GM19099 (cell line): ENCODE results near the gene DTHD1.

Source experiments
- POLR2A ChIP-seq: IDR thresholded peaks from 3 replicates; pipeline ENCODE4 v1.6.1; 2011; ENCODE audit warnings: low read depth; ENCODE audit not compliant: insufficient read length; ENCODE audit errors: extremely low read depth

DTHD1 gene

DNA sequence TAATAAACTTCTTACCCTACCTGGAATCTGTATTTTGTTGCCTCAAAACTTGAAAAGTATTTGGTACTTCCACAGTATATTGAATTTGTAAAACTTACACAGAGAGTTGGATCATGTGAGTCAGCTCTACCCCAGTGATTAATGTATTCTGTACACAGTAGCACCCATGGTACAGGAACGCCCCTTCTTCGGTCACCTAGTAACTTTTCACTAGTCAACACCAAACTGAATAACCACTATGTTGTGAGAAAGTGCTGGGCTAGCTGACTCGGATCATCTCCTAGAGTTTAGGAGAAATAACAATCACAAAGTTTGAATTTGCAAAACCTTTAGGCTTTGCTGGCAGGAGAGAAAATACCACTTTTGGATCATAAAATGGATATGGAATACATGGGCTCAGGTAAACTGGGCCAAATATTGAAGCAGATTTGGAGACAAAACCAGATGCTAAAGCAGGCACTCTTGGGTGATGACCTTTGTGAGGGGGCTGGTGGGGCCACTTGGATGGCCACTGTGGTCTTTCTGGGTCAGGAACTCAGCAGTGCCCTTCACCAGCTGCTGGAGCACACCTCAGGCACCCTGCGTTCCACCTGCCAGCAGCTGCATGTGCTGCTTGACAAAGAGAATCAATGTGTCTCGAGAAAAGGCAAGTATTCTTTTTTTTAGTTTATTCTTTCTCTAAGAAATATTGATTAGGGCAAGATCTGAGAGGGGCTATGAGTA, at the start of gene DTHD1:
Gene DTHD1 (plus strand): TSS at position 233 of the 723 bp plus-strand sequence. CDS start 143 bp downstream, at position 376.
- no peak for TF ChIP-seq POLR2A

DNA sequence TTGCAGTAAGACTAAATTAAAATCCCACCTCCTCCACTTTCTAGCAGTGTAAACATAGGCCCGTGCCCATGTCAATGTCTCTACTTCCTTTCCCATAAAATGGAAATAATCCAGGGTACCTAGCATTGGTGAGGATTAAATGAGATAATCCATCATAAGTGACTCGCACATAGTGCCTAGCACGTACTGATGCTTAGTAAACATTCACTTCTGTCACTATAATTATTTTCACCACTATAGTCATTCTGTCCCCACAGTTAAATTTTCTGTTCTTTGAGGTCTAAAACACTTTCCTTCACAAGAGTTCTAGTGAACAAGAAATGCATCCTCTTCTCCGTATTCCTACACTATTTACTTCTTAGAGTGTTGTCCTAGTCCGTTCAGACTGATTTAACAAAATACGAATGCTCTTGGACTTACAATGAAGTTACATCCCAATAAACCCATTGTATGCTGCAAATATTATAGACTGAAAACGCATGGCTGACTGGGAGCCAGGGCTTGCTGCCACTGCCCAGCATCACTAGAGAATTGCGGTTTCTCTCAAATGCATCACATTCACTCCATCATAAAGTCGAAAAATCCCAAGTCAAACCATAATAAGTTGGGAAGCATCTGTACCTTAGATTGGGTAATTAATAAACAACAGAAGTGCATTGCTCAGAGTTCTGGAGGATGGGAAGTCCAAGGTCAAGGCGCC, 47.7 kb upstream of the DTHD1 start:
- TF ChIP-seq POLR2A, result no peak

GRCh38 chr4:36235306-36235705, 46.1 kb upstream of the DTHD1 start:
- TF ChIP-seq POLR2A, result no peak

GRCh38 chr4:36236159-36236558, 45.3 kb upstream of the DTHD1 start:
- no peak for TF ChIP-seq POLR2A

- no peak for TF ChIP-seq POLR2A
These were observed 43.8 kb upstream of the DTHD1 start for GRCh38 chr4:36237366-36238313.

DNA sequence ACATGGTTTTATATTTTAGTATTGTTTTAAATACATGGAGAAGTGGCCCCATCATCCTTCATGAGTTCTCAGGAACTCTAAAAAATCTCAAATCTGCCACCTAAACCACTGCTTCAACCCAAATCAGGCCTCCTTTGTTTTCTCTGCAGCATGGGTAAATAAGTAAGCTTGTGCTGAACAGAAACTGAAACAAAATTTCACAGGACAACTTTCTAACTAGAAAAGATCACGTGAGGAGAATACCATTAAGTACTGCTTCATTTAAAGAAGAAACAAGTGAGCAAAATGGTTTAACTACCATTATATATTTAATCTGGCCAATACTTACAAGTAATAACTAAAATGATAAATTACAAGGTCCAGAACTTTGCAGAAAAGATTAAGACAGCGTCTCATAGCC, 39.6 kb upstream of the DTHD1 start:
- TF ChIP-seq POLR2A, result no peak

DNA sequence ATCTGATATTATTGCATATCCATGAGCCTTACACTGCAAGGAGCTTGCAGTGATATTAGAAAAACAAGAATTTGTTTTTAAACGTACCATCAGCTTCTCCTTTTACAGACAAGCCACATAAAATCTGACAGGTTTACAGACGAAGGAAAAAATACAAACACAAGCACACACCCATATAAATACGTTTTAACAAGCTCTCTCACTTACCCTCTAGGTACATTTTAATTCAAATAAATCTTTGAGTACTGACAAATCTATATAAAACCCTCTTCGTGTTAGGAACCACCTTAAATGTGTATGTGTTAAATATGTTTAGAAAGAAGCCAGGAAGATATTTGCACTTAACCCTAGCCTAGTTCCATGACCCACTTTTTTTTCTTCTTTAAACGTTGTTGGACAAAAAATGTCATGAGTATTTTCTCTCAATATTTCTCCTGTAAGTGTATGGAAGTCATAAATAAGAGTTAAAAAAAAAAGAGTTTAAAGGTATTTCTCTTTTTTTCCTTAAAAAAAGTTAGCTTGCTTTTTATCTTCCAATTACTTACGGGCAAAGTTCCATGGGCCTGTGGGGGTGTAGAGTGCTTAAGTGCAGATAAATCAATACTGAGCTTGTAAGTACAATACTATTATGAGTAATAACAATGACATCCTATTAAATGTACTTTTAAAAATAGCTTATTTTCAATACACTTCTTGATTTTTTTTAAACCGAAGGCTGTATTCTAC, 38.6 kb upstream of the DTHD1 start:
- no peak for TF ChIP-seq POLR2A

DNA sequence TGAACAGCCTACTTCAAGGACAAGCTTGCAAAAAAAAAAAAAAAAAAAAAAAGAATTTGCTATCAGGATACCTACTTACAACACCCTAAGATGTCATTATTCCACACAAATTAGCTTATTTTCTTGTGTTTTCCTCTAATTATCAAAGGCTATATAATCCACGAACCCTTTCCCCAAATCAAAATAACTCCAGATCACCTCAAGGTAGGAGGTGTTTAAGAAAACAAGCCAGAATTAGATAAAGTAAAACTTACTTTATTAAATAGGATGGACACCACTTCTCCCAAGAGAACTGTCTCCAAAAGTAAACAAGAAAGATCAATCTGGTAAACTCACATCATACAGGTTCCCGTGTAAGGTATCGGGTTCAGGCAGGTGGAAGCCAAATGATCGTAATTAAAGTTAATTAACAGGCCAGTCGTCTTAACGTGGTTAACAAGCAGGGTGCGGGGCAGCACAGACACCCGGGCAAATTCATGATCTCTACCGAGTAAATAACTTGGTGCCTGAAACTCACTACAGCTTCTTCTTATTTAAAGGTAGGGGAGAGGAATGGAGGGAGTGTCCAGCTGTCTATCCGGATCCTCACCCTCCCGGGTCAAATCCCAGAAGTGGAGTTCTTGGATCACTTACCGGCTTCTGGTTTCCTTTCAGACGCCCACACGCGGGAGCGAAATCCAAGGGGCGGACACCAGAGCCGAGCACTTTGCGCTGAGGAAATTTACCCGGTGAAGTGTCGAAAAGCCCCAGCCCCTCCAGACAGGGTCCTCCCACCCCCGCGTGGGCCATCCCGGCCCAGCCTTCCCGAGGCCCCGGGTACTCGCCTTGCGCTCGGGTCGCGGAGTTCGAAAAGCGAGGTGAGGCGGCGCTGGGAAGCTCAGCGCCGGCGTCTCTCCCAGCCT, 37.8 kb upstream of the DTHD1 start:
- TF ChIP-seq POLR2A, result no peak

- TF ChIP-seq POLR2A, result peak; percentile 42
These were observed 36.9 kb upstream of the DTHD1 start, which contains the start of gene ARAP2 for GRCh38 chr4:36244257-36245082. TSS of gene ARAP2 (minus strand) at chr4:36244514. CDS start at chr4:36229486, 15,028 bp downstream.

DNA sequence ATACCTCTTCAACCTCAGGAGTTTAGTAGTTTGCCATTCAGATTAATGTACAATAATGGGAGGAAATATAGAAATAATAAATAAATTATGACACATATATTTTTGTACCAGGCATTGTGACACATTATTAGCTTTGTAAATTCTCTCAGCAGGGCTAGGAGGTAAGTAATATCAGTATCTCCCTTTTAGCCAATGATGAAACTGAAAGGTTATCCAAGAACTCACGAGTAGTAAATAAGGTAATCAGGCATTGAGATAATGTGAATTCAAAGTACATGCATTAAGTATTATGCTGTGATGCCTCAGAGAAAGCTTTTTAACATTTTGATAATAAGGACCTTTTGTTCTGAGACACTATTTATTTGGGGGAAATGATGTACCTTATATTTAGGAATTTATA, 31.8 kb upstream of the DTHD1 start:
- TF ChIP-seq POLR2A, result no peak

GRCh38 chr4:36251983-36252382, 29.4 kb upstream of the DTHD1 start:
- TF ChIP-seq POLR2A, result no peak

DNA sequence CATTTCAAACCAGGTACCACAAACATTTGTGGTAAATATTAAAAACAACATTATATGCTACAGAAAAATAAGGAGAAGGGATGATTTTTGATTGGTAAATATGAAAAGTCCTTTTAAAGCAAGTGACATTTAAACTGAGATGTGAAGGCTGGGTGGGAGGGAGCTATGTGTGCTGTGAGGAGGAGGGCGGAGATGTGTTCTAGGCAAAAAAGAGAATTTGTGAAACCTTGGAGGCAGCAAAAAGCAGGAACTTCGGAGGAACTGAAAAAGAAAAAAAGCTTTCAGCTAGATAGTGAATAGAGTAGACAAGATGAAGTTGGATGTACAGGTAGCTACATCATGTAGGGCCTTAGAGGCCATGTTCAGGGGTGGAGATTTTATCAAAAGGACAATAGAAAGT, 27.0 kb upstream of the DTHD1 start:
- no peak for TF ChIP-seq POLR2A

DNA sequence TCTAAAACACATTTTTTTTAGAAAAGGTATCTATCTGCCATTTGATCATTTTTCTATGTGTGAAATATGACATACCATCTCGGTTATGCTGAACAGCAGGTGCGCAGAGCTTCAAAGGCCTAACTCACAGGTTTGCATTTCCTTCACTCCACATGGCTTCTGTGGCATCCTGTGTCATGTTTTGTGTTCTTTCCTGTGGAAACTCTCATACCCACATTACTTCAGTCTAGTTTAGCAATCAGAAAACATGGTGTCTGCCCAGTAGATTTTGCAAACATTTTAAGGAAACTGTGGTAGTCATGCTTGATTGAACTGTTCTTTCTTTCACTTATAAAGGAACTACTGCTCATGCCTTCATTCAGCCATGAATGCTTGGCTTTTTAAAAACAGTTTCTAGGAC, 25.8 kb upstream of the DTHD1 start:
- TF ChIP-seq POLR2A, result peak; percentile 36
